HEK293T (cell line): ENCODE results near the gene REPIN1.

Source experiments
- CTCF ChIA-PET: fragments of 350-600 bp; formaldehyde crosslinking; extraction: SDS; loops from one replicate; lab custom pipeline; 2021; ENCODE audit warnings: antibody characterized with exemption, inconsistent platforms; lab: Yijun Ruan, JAX
- POLR2A ChIA-PET: fragments of 350-600 bp; formaldehyde crosslinking; extraction: SDS; loops from one replicate; lab custom pipeline; 2020; ENCODE audit warnings: antibody characterized with exemption, inconsistent platforms; lab: Yijun Ruan, JAX
- DNase-seq: peaks from one replicate; pipeline ENCODE4 v3.0.0; 2012; ENCODE audit warnings: mixed read lengths; ENCODE audit errors: extremely low spot score
- ARNT ChIP-seq: fragments of 450-650 bp; IDR thresholded peaks from 2 replicates; pipeline ENCODE4 v1.6.1; 2017; ENCODE audit warnings: mild to moderate bottlenecking
- BHLHE40 ChIP-seq: fragments of 450-650 bp; IDR thresholded peaks from 2 replicates; pipeline ENCODE4 v1.6.1; 2016; ENCODE audit warnings: mild to moderate bottlenecking, moderate library complexity, borderline replicate concordance
- CTBP1 ChIP-seq: fragments of 450-650 bp; IDR thresholded peaks from 2 replicates; pipeline ENCODE4 v1.6.1; 2016; ENCODE audit warnings: borderline replicate concordance
- ELF4 ChIP-seq: fragments of 450-650 bp; IDR thresholded peaks from 2 replicates; pipeline ENCODE4 v1.6.1; 2017; ENCODE audit warnings: antibody characterized with exemption
- FOXA1 ChIP-seq: fragments of 450-650 bp; IDR thresholded peaks from 2 replicates; pipeline ENCODE4 v1.6.1; 2016; ENCODE audit warnings: mild to moderate bottlenecking
- FOXK2 ChIP-seq: fragments of 450-650 bp; IDR thresholded peaks from 2 replicates; pipeline ENCODE4 v1.6.1; 2016; ENCODE audit warnings: mild to moderate bottlenecking
- FOXM1 ChIP-seq: fragments of 450-650 bp; IDR thresholded peaks from 2 replicates; pipeline ENCODE4 v1.6.1; 2017; ENCODE audit warnings: mild to moderate bottlenecking, borderline replicate concordance
- HDGF ChIP-seq: fragments of 450-650 bp; IDR thresholded peaks from 2 replicates; pipeline ENCODE4 v1.6.1; 2017; ENCODE audit warnings: antibody characterized with exemption, borderline replicate concordance
- L3MBTL2 ChIP-seq: fragments of 450-650 bp; conservative IDR thresholded peaks from 2 replicates; pipeline ENCODE4 v1.6.1; 2016; ENCODE audit warnings: mild to moderate bottlenecking
- LEF1 ChIP-seq: fragments of 450-650 bp; IDR thresholded peaks from 2 replicates; pipeline ENCODE4 v1.6.1; 2017; ENCODE audit warnings: mild to moderate bottlenecking, borderline replicate concordance
- NFRKB ChIP-seq: fragments of 450-650 bp; IDR thresholded peaks from 2 replicates; pipeline ENCODE4 v1.6.1; 2016; ENCODE audit warnings: mild to moderate bottlenecking, moderate library complexity
- SP1 ChIP-seq: fragments of 450-650 bp; IDR thresholded peaks from 2 replicates; pipeline ENCODE4 v1.6.1; 2017
- SUZ12 ChIP-seq: fragments of 450-650 bp; IDR thresholded peaks from 2 replicates; pipeline ENCODE4 v1.6.1; 2016; ENCODE audit warnings: mild to moderate bottlenecking
- TARDBP ChIP-seq: fragments of 450-650 bp; IDR thresholded peaks from 2 replicates; pipeline ENCODE4 v1.6.1; 2016
- ZNF384 ChIP-seq: fragments of 450-650 bp; IDR thresholded peaks from 2 replicates; pipeline ENCODE4 v1.6.1; 2016
- TF ChIP-seq, protein P1 (sequence below): fragments of 450-650 bp; IDR thresholded peaks from 2 replicates; pipeline ENCODE4 v1.6.1; 2016

Gene REPIN1

DNA sequence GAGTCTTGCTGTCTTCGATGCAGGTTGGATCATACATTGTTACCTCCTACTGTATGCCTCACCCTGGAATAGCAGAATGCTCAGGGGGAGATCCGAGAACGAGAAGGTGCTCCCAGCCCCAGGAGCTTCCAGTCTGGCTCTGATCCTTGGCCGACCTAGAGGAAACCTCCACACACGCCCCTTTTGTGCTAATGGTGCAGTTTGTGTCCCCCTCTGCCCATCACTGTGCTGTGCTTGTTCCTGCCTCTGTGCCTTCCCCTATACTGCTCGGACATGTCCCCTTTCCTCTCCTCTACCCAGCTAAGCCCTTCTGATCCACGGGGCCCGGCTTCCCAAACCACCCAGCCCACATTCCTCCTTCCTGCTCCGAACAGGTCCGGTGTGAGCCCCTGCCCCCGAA is 43.0 kb downstream of the REPIN1 start:
- ChIA-PET POLR2A (interaction anchor here (1.1 to 1.2 kb wide), 2 partner anchors 34 to 43 kb away, joined by 4 to 5 read pairs; partner anchors contain the start of gene REPIN1), CTCF (no interaction called here)
- no peak for DNase-seq
- TF ChIP-seq BHLHE40, result no peak
- TF ChIP-seq L3MBTL2, result no peak
- TF ChIP-seq FOXM1, result no peak
- no peak for TF ChIP-seq TARDBP
- TF ChIP-seq ELF4, result no peak
- no peak for TF ChIP-seq FOXA1
- no peak for TF ChIP-seq SP1
- TF ChIP-seq ARNT, result no peak
- no peak for TF ChIP-seq HDGF
- TF ChIP-seq FOXK2, result no peak
- TF ChIP-seq NFRKB, result no peak

DNA sequence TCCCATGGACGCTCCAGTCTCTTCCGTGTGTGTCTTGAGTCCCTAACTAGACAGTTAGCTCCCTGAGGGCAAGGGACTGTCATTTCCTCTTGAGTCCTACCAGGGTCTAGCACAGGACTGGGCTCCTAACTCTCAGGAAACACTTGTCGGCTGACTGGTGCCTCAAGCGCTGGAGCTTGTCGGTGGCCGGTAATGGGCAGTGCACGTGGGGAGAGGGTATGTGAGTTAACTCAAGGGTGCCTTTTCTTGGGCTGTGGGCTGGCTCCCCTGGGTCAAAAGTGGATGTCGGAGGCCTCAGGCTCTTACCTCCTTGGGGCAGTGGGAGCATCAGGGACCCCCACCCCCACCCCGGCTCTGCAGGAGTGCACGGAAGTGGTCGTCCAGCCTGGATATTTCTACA is 43.4 kb downstream of the REPIN1 start:
- ChIA-PET POLR2A (interaction anchor here (1.1 kb wide), 1 partner anchor 34 kb away, joined by 5 read pairs; no protein-coding TSS in a partner anchor), CTCF (no interaction called here)
- no peak for DNase-seq
- TF ChIP-seq FOXM1, result no peak

DNA sequence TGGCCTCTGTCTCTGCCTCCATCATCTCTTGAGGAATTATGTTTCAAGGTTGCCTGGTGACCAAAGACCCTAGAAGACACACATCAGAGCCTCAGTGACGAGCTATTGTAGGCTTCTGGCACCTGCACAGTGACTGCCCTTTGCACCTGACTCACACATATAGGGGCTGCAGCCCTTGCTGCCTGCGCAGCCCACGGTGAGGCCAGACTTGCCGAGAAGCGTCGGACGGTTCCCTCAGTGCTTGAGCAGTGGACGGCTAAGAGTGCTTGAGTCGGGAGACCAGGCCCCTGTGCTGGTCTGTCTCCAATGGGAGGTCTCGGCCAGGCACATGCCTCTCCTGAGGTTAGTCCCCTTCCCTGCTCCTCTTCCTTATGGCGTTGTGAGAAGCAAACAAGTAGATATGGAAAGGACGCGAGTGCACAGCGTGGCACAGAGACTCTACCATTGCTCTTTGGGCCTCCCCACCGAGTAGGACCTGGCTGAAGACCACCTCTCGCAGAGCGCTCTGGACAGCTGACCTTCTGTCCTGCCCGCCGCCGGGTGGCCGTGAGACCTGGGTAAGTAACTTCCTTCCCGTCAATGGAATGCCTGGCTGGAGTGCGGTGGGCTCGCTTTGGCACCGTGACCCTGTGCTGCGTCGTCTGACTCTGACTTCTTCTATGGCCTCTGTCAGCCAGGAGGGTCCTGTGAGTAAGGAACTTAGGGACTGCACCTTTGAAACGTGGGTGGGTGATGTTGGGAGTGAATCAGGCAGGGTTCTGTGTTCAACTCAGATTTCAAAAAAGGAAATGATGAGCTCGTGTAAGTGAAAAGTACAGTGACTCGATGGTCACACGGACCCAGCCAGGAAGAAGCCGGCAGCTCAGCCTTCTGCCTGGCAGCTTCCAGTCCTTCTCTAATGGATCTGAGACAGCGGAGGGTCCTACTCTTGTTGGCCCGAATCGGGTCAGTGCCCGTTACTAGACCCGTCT is 44.2 kb downstream of the REPIN1 start:
- ChIA-PET POLR2A (interaction anchor here (0.5 to 0.9 kb wide), 2 partner anchors 9 to 90 kb away, joined by 3 read pairs; partner anchors contain the start of gene LRRC61), CTCF (no interaction called here)
- DNase-seq, result no peak
- no peak for TF ChIP-seq HDGF
- no peak for TF ChIP-seq FOXK2
- TF ChIP-seq ZNF384, result no peak
- no peak for TF ChIP-seq FOXM1
- TF ChIP-seq FOXA1, result no peak
- no peak for TF ChIP-seq ARNT

DNA sequence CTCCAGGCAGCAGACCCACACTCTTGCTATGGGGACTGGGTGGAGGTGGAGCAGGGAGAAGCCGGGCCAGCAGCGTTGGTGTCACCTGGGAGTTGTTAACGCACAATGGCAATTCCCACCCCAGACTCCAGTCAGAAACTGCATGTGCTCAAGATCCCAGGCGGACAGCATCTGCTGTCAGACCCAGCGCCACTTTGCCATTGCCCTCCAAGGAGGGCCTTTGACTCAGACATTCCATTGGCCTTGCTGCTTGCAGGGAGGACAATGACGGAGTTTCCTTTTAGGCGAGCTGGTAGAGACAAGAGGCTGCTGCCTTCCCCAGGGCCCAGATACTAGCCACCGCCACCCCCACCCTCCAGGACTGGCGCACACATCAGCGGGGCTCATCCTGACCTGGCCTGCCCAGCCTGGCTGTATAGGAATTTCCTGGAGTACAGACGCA is 45.0 kb downstream of the REPIN1 start:
- CTCF ChIA-PET, result no interaction called here
- POLR2A ChIA-PET, result interaction anchor here (0.9 kb wide), 1 partner anchor 9 kb away, joined by 3 read pairs; no protein-coding TSS in a partner anchor

DNA sequence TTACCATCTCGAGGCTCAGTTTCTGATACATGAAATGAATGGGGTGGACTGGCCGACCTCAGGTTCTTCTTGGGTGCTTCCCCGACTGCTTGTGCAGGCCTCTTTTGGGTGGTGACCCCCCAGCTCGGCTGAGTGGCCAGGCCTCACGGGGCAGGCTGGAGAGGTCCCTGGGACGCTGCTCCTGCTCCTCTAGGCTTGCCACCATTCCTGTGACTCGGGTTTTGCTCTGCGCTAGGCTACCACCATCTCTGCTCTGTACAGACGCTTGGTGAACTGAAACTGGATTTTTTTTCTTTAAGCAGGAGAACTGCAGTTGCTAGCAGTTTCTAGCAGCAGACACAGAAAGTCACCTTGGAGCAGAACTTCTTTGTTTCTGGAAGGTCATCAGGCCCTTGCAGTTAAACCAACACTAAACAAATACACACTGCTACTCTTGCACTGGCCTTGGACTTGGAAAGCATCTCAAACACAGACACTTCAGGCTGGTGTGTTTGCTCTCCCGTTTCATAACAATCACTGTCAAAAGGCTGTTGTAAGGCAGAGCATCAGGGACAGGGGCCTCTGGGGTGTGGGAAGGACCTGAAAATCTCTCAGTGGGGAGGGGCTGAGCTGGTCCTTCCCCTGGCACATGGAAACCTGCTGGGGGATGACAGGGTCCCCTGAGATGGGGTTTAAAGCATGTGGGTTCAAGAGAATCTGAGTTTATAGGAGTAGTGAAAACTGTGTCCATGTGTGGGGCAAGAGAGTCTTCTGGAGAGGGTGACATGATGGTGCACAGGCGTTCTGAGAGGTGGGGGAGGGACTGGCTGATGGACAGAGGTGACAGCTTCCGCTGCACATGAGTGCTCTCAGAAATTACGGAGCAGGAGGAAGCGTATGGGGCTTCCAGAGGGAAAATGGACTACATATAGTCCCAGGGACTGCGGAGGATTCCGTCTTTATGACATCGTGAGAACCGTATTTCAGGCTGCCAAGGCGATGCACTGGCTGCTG is 46.8 kb downstream of the REPIN1 start:
- POLR2A ChIA-PET, result interaction anchor here (1.3 kb wide), 1 partner anchor 41 kb away, joined by 4 read pairs; no protein-coding TSS in a partner anchor
- no peak for DNase-seq
- no peak for TF ChIP-seq SP1
- TF ChIP-seq SUZ12, result no peak
- TF ChIP-seq ARNT, result no peak
- TF ChIP-seq BHLHE40, result no peak
- no peak for TF ChIP-seq CTBP1
- TF ChIP-seq TARDBP, result no peak
- TF ChIP-seq, protein P1, sequence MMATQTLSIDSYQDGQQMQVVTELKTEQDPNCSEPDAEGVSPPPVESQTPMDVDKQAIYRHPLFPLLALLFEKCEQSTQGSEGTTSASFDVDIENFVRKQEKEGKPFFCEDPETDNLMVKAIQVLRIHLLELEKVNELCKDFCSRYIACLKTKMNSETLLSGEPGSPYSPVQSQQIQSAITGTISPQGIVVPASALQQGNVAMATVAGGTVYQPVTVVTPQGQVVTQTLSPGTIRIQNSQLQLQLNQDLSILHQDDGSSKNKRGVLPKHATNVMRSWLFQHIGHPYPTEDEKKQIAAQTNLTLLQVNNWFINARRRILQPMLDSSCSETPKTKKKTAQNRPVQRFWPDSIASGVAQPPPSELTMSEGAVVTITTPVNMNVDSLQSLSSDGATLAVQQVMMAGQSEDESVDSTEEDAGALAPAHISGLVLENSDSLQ, result no peak
- TF ChIP-seq LEF1, result no peak
- TF ChIP-seq FOXK2, result no peak
- TF ChIP-seq L3MBTL2, result no peak
- no peak for TF ChIP-seq ZNF384
- no peak for TF ChIP-seq FOXA1
- no peak for TF ChIP-seq HDGF
- no peak for TF ChIP-seq NFRKB
- TF ChIP-seq ELF4, result no peak
- no peak for TF ChIP-seq FOXM1
- CTCF ChIA-PET, result interaction anchor here (0.7 to 1.1 kb wide), 2 partner anchors 11 to 13 kb away, joined by 3 read pairs; no protein-coding TSS in a partner anchor

More for the DNA sequence above, 45.0 kb downstream of the REPIN1 start:
- no peak for DNase-seq
- no peak for TF ChIP-seq ARNT
- no peak for TF ChIP-seq SP1

DNA sequence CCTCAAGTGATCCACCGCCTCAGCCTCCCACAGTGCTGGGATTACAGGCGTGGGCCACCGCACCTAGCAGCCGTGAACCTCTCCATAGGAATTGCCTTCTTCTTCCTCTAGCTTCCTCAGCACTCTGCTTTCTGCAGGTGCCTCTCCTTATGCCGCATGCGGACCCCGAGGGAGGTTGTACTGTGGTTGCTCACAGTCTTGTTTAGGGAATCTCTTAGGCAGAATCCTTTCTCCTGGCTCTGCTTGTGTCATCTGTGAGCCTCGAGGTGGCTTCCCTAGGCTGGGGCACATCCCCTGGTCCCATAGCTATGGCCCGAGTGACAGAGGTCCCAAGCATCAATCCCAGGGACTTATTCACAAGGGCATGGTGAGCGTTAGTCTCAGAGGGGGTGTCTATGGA is 48.6 kb downstream of the REPIN1 start:
- no peak for DNase-seq
- TF ChIP-seq ZNF384 (no peak), BHLHE40 (no peak), ELF4 (no peak), CTBP1 (no peak), NFRKB (no peak), FOXM1 (no peak), TARDBP (no peak), SP1 (no peak), FOXA1 (no peak), LEF1 (no peak)
- POLR2A ChIA-PET, result no interaction called here
- CTCF ChIA-PET, result interaction anchor here (1.0 to 1.3 kb wide), 3 partner anchors 11 to 32 kb away, joined by 3 to 7 read pairs (median 4); a partner anchor contains a TSS
